Left colon (tissue), 2 donors: ENCODE results near the gene NT5C3A. TPM values are rescaled to one million over a fixed set of nuclear protein-coding genes. Genes with fewer than 3 reads are reported as not detected.
A peak's percentile ranks its signal among the peaks of the same experiment; 100 is the strongest.
"Not testable (repeated sequence)": the region's sequence is repeated elsewhere in the genome, so short reads cannot be mapped to it uniquely, and the experiment has no call there.

Experiments
- ATAC-seq: fragments of 200-7000 bp; cut with Tn5 transposase; one replicate; pipeline ENCODE4 v1.9.1; 2020; ENCODE audit warnings: mild to moderate bottlenecking, moderate library complexity
- DNase-seq, 2 donors: peaks; one replicate each; pipeline ENCODE4 v3.0.0-alpha.2; 2020
- intact Hi-C, 2 donors: fragments of 100-400 bp; cut with DNase I in 1 of 2; cut with micrococcal nuclease in 1 of 2; formaldehyde crosslinking; loops; one replicate each; pipeline versions ENCODE4 v1.11.2 to v1.14.0; 2022; cut with DNase I, micrococcal nuclease
- total RNA-seq, 2 donors: library from RNA; stranded (reverse); fragmentation: NEBNext Ultra II Directional; extraction: Animal tissue kit (Norgen Biotek cat#: 25700); gene quantifications; one replicate each; pipeline ENCODE4 v1.2.1, GENCODE V29; 2021
- donor health status: DM: no; HTN: no; CAD: no.
- donor health status: DM: yes; HTN: yes; CAD: no.

The NT5C3A gene
- total RNA-seq, 2 donors from 2014 or later = 85.0 to 98.5 TPM

- ATAC-seq, DNase-seq, intact Hi-C loops: not testable (repeated sequence)
Measured at GRCh38 chr7:33004104-33004616, 58.4 kb downstream of the NT5C3A start.

DNA sequence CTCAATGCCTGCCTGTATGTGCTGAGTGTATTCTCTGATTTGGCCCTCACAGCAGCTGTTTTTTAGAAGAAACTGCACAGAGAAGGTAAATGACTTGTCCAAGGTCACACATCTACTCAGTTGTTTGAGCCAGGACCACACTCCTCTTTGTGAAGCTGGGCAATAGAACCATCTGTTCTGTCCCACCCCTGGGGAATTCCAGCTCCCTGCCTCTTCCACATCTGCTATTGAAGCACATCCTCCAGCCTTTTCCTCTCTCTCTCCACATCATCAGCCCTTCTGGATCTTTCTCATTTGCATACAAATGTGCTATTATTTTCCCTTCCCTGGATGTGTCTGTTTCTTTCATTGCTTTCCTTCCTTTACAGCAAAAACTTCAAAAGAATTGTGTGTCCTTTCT, 59.5 kb downstream of the NT5C3A start:
- DNase-seq, ATAC-seq, intact Hi-C loops: not testable (repeated sequence)

DNA sequence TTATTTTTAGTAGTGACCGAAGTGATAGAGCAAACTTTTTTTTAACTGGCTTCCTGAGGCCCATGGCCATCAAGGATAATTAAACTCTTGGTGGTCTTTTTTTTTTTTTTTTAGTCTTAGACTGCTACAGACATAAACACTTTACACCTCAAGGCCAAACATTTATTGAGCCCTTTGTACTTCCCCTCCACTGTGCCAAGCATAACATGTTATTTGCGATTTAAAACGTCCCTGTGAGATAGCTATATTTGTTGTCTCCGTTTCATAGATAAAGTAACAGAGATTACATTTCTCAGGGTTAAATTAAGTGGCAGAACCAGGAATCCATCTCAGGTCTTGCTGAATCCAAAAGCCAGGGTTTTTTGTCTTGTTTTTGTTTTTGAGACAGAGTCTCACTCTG, 63.2 kb downstream of the NT5C3A start:
- intact Hi-C loops, DNase-seq: not testable (repeated sequence)
- ATAC-seq = peak; percentile 53

DNA sequence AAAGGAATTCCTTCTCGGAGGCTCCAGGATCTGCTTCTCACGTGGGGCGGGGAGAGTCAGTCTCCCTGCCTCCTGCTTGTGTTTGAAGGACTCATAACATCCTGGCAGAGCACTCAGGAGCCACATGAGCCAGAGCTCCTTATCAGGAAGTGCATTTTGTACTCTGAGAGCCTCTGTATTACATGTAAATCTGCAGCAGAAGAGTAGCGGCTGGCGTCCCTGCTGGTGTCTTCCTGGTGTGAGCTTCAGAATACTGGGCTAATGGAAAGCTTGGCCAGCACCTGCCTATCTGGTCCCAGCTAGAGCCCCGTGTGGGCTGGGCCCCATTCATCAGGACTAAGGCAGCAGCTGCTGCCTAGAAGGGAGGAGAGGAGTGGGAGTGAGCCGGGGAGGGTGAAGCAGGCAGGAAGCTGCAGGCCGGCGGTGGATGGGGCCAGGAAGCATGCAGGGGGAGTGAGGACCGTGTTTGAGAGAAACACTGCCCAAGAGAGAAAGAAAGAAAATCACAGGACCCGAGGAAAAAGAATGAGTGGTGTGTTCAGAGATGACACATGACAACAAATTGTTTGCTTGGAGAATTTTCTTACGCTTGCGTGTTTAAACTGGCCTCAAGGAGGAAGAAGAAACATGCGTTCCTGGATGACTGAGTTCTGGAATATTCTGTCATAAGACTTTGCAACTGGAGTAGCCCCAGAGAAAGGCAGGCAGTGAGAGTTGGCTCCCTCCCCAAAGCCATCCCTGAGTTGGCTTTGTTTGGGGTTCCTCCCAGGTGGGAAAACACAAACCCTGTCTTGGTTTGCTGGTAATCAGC, 64.0 kb downstream of the NT5C3A start:
- ATAC-seq (peak; percentile 93), DNase-seq (peak; percentile 54 to 82)
- intact Hi-C loops = not testable (repeated sequence)

- ATAC-seq, intact Hi-C loops, DNase-seq: not testable (repeated sequence)
Measured at GRCh38 chr7:32997956-32998355, 64.6 kb downstream of the NT5C3A start.

GRCh38 chr7:32992750-32993149, 69.8 kb downstream of the NT5C3A start:
- intact Hi-C loops = not testable (repeated sequence)
- peak; percentile 38 to 77 for DNase-seq
- peak; percentile 98 for ATAC-seq

- ATAC-seq, DNase-seq, intact Hi-C loops: not testable (repeated sequence)
Measured at GRCh38 chr7:32991975-32992700, 70.4 kb downstream of the NT5C3A start.

DNA sequence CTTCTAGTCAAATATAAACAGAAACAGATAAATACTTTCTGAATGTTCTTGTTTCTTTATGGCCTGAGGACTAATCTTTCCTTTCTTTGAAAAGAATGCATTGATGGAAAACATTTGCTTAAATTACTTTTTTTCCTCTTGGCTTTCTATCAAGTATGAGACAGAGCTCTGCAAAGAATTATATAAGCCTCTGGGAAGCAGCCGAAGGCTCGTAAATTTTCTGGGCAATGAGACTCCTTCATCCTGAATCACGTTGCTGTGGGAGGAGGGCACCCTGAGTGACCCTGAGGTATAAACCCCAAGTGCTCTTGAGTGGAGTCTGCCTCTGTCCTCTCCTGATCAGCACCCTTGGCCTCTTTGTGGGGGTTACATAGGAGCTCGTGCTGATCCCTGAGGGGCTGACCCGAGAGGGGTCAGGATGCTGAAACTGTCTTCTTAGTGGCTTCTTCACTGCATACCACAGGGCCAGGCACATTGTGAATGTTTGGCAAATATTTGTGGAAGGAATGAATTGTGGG, 71.4 kb downstream of the NT5C3A start:
- not testable (repeated sequence) for ATAC-seq, DNase-seq

GRCh38 chr7:32988148-32988547, 74.4 kb downstream of the NT5C3A start:
- DNase-seq, intact Hi-C loops, ATAC-seq: not testable (repeated sequence)

More for the DNA sequence above, 71.4 kb downstream of the NT5C3A start:
- intact Hi-C loops = not testable (repeated sequence)

GRCh38 chr7:32979902-32980301, 82.7 kb downstream of the NT5C3A start:
- ATAC-seq, DNase-seq, intact Hi-C loops: not testable (repeated sequence)

- intact Hi-C loops, ATAC-seq, DNase-seq: not testable (repeated sequence)
Measured at GRCh38 chr7:32979246-32979645, 83.3 kb downstream of the NT5C3A start.

GRCh38 chr7:32977159-32977558, 85.4 kb downstream of the NT5C3A start:
- ATAC-seq, intact Hi-C loops: not testable (repeated sequence)

GRCh38 chr7:32971967-32972366, 90.6 kb downstream of the NT5C3A start:
- DNase-seq, intact Hi-C loops: not testable (repeated sequence)
- ATAC-seq = peak; percentile 76

More at GRCh38 chr7:32977159-32977558, 85.4 kb downstream of the NT5C3A start:
- not testable (repeated sequence) for DNase-seq

- ATAC-seq = peak; percentile 51
- DNase-seq, intact Hi-C loops: not testable (repeated sequence)
Measured at GRCh38 chr7:32967268-32967582, 95.4 kb downstream of the NT5C3A start.

DNA sequence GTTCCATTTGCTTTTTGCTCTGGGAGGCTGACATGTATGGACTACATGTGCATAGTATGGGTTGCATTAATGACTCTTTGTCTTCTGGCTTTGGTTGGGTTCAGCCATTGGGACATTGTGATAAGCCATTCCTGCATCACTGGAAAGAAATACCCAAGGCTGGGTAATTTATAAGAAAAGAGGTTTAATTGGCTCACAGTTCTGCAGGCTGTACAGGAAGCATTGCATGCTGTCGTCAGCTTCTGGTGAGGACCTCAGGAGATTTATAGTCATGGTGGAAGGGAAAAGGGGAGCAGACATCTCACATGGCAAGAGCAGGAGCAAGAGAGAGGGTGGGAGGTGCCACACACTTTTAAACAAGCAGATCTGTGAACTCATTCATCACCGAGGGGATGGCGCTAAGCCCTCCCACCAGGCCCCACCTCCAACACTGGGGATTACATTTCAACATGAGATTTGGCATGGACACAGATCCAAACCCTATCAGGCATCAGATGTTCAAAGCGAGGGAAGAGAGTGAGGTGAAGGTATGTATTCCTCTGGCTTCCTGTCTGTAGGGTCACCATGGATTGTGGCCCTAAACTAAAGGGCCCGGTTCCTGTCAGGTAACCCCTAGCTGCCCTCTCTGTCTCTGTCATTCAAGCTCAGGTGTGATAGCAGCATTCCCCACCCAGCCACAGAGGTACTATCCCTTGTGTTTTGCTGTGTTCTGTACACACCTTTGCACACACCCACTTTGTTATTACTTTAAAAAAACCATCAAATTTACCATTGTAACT, 95.9 kb downstream of the NT5C3A start:
- DNase-seq, intact Hi-C loops: not testable (repeated sequence)
- peak; percentile 56 for ATAC-seq

GRCh38 chr7:32964461-32965159, 98.0 kb downstream of the NT5C3A start:
- ATAC-seq = peak; percentile 91
- intact Hi-C loops, DNase-seq: not testable (repeated sequence)
